ENCODE results near the gene CTDSP1.

The CTDSP1 gene

DNA sequence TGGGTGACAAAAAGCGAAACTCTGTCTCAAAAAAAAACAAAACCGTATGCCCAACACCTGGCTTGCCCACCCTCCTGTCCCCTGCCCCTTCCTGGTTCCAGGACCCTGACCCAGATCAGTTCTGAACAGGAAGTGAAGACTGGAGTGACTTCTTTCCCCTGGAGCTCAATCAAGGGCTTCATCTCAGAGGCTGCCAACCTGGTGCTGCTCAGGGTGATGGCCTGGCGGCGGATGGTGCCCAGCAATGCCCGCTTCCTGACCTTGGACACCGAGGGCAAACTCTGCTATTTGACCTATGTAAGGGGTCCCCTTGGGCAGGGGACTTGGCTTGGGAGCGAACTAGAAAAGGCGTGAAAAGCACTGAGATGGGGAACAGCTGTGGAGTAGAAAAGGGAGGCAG, 37.1 kb upstream of the CTDSP1 start:
- in situ Hi-C loops (cut with HindIII; ENCODE audit: low pct_ligation_motif_present, low sequenced_read_pairs), result no loop called here
- TF ChIP-seq CTCF (IDR thresholded peaks at IDR 0.05; ENCODE audit: low read depth, low read length, missing control alignments), result no peak
- H3K27ac ChIP-seq, result no peak overlapping the region

DNA sequence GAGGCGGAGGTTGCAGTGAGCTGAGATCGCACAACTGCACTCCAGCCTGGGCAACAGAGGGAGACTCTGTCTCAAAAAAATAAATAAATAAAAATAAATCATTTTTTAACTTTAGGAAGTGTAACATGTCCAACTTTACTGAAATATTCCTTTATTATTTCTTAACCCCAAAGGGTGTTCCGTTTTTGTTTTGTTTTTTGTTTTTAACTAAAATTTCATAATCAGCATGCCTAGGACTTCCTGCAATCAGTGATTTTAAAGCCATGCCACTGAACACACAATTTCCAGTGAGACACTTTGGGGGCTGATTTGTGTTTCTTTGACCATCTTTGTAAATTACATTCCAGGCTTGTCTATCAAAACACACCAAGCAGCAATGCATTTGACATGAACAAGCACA, 35.9 kb upstream of the CTDSP1 start:
- no peaks in the 10 kb centered on the region for H3K36me3 ChIP-seq (replicated peaks)
- TF ChIP-seq CTCF (IDR thresholded peaks at IDR 0.05; ENCODE audit: low read depth, low read length, missing control alignments), result no peak
- in situ Hi-C loops (cut with HindIII; ENCODE audit: low pct_ligation_motif_present, low sequenced_read_pairs), result no loop called here
- H3K4me3 ChIP-seq (ENCODE audit: low read depth, low read length), result no peak overlapping the region
- no peaks in the 10 kb centered on the region for H3K27me3 ChIP-seq (replicated peaks)
- no peak overlapping the region for H3K27ac ChIP-seq
- no peak for DNase-seq

More for the DNA sequence above, 37.1 kb upstream of the CTDSP1 start:
- H3K36me3 ChIP-seq (replicated peaks), result no peaks in the 10 kb centered on the region
- no peak for DNase-seq
- H3K27me3 ChIP-seq (replicated peaks), result no peaks in the 10 kb centered on the region
- no peak overlapping the region for H3K4me3 ChIP-seq (ENCODE audit: low read depth, low read length)

- no peaks in the 10 kb centered on the region for H3K27me3 ChIP-seq (replicated peaks)
- DNase-seq, result no peak
- in situ Hi-C loops (cut with HindIII; ENCODE audit: low pct_ligation_motif_present, low sequenced_read_pairs), result no loop called here
- H3K27ac ChIP-seq, result no peak overlapping the region
- H3K4me3 ChIP-seq (ENCODE audit: low read depth, low read length), result no peak overlapping the region
- no peak for TF ChIP-seq CTCF (IDR thresholded peaks at IDR 0.05; ENCODE audit: low read depth, low read length, missing control alignments)
- no peaks in the 10 kb centered on the region for H3K36me3 ChIP-seq (replicated peaks)
These were observed 35.5 kb upstream of the CTDSP1 start for GRCh38 chr2:218364196-218364595.

DNA sequence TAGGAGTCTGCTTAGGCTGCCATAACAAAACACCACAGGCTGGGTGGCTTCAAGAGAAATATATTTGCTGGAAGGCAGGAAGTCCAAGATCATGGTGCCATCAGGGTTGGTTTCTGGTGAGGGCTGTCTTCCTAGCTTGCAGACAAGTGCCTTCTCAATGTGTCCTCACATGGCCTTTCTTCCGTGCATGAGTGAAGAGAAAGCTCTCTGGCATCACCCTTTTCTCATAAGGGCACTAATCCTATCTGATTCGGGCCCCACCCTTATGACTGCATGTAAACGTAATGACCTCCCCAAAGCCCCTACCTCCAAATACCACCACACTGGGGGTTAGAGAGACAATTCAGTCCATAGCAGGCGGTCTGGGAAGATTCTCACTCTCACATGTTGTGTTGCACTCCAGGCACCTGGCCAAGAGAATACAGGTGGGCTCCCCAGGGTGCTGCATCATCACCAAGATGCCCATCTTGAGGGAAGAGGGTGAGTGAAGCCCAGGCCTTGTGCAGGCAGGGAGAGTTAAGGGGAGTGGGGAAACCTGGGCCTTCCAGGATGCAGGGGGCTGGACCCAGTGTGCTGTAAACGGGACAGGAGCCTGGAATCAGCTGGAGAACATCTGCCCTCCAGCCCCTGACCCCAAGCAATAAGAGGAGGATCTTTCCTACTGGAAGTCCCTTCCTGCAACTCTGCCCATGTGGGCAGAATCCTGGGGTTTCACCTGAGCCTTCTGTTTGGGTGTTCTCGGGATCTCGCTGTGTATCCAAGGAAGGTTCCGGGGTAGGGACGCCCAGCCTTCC, 32.9 kb upstream of the CTDSP1 start:
- in situ Hi-C loops (cut with HindIII; ENCODE audit: low pct_ligation_motif_present, low sequenced_read_pairs), result no loop called here
- H3K4me3 ChIP-seq (ENCODE audit: low read depth, low read length), result peak overlapping the region; percentile 52
- TF ChIP-seq CTCF (IDR thresholded peaks at IDR 0.05; ENCODE audit: low read depth, low read length, missing control alignments), result no peak
- DNase-seq, result no peak
- H3K27me3 ChIP-seq (replicated peaks), result no peaks in the 10 kb centered on the region
- H3K27ac ChIP-seq, result no peak overlapping the region
- H3K36me3 ChIP-seq (replicated peaks), result no peaks in the 10 kb centered on the region

DNA sequence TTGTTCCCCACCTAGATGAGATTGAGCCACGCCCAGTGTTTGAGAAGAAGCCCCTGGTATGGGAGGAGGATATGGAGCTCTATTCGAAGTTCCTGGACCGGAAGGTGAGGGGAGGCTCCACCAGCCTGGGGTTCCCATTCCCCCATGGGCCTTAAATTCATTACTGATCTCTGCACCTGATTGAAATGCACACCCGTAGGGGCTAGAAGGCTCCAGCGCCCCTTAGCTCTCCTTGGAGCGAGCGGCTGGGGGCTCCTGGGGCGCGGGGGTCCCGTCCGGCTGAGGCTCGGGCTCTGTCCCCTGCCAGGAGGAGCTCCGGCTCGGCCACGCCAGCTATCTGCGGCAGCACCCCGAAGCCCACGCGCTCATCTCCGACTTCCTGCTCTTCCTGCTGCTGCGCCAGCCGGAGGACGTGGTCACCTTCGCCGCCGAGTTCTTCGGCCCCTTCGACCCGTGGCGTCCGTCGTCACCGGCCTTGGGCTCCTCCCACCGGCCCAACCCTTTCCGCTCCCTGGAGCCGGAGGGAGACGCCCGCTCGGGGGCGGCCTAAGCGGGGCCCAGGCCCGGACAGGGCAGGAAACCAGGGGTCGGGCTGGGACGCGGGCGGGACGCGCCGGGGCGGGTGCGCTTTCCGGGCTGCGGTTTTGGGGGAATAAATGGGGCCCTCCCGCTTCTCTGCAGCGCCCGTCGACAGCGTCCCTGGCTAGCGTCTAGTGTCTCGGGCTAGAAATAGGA, 32.1 kb upstream of the CTDSP1 start:
- in situ Hi-C loops (cut with HindIII; ENCODE audit: low pct_ligation_motif_present, low sequenced_read_pairs), result no loop called here
- peak overlapping the region; percentile 52 for H3K4me3 ChIP-seq (ENCODE audit: low read depth, low read length)
- H3K36me3 ChIP-seq (replicated peaks), result no peaks in the 10 kb centered on the region
- peak; percentile 27 for DNase-seq
- H3K27ac ChIP-seq, result peak overlapping the region; percentile 4
- H3K27me3 ChIP-seq (replicated peaks), result no peaks in the 10 kb centered on the region
- no peak for TF ChIP-seq CTCF (IDR thresholded peaks at IDR 0.05; ENCODE audit: low read depth, low read length, missing control alignments)

Measured in brain microvascular endothelial cell (primary cell).